Liver (tissue), 9 donors: ENCODE measurements around the gene DLK2. TPM values are rescaled to one million over a fixed set of nuclear protein-coding genes. Genes with fewer than 3 reads are reported as not detected.

ENCODE experiments used
- DNase-seq: peaks from one replicate; pipeline ENCODE4 v3.0.0-alpha.2; 2017; ENCODE audit warnings: low spot score
- H3K27ac ChIP-seq, 2 donors: one replicate each; pipeline ENCODE4 v1.7.0; 2013; ENCODE audit warnings: inconsistent platforms in 2 of 2, low read length in 2 of 2, control low read depth in 1 of 2, low read depth in 1 of 2, mild to moderate bottlenecking in 1 of 2
- H3K27me3 ChIP-seq, 4 donors: one replicate each; pipeline versions ENCODE4 v1.6.1 to v1.7.0; 2013; ENCODE audit warnings: low read length in 3 of 4, inconsistent platforms in 1 of 4, mild to moderate bottlenecking in 1 of 4, moderate library complexity in 1 of 4; ENCODE audit not compliant: control insufficient read depth in 4 of 4, insufficient read depth in 4 of 4
- H3K36me3 ChIP-seq, 4 donors: one replicate each; pipeline versions ENCODE4 v1.6.1 to v1.7.0; 2013; ENCODE audit warnings: low read length in 3 of 4, mild to moderate bottlenecking in 3 of 4, low read depth in 1 of 4, moderate library complexity in 1 of 4; ENCODE audit not compliant: control insufficient read depth in 4 of 4, insufficient read depth in 3 of 4
- H3K4me1 ChIP-seq, 4 donors: one replicate each; pipeline versions ENCODE4 v1.6.1 to v1.7.0; 2013; ENCODE audit warnings: low read length in 3 of 4, mild to moderate bottlenecking in 3 of 4, moderate library complexity in 1 of 4; ENCODE audit not compliant: control insufficient read depth in 4 of 4, insufficient read depth in 4 of 4
- H3K4me3 ChIP-seq, 3 donors: one replicate each; pipeline versions ENCODE4 v1.6.1 to v1.7.0; 2013; ENCODE audit warnings: low read length in 3 of 3, control low read depth in 1 of 3, low read depth in 1 of 3, mild to moderate bottlenecking in 1 of 3
- H3K9ac ChIP-seq, 2 donors: one replicate each; pipeline ENCODE4 v1.7.0; 2013; ENCODE audit warnings: low read length in 2 of 2, mild to moderate bottlenecking in 2 of 2, moderate library complexity in 2 of 2, control low read depth in 1 of 2, low read depth in 1 of 2
- H3K9me3 ChIP-seq, 4 donors: one replicate each; pipeline versions ENCODE4 v1.6.1 to v1.7.0; 2013; ENCODE audit warnings: low read length in 3 of 4; ENCODE audit not compliant: control insufficient read depth in 4 of 4
- EGR1 ChIP-seq, 2 donors: IDR thresholded peaks; 2 replicates each; pipeline ENCODE4 v1.6.1; 2016 to 2018; ENCODE audit warnings: antibody characterized with exemption in 2 of 2, low read depth in 2 of 2
- FOXA1 ChIP-seq: IDR thresholded peaks from 2 replicates; pipeline ENCODE4 v1.6.1; 2016; ENCODE audit warnings: antibody characterized with exemption
- FOXA2 ChIP-seq: IDR thresholded peaks from 2 replicates; pipeline ENCODE4 v1.6.1; 2016; ENCODE audit warnings: antibody characterized with exemption
- GABPA ChIP-seq, 2 donors: IDR thresholded peaks in 1 of 2; conservative IDR thresholded peaks in 1 of 2; 2 replicates each; pipeline ENCODE4 v1.6.1; 2016; ENCODE audit warnings: antibody characterized with exemption in 2 of 2, mild to moderate bottlenecking in 1 of 2, moderate library complexity in 1 of 2
- HNF4A ChIP-seq, 2 donors: conservative IDR thresholded peaks; 2 replicates each; pipeline ENCODE4 v1.6.1; 2016; ENCODE audit warnings: antibody characterized with exemption in 2 of 2, mild to moderate bottlenecking in 2 of 2
- HNF4G ChIP-seq: IDR thresholded peaks from 2 replicates; pipeline ENCODE4 v1.6.1; 2016; ENCODE audit warnings: antibody characterized with exemption
- JUND ChIP-seq, 2 donors: IDR thresholded peaks; 2 replicates each; pipeline ENCODE4 v1.6.1; 2016; ENCODE audit warnings: antibody characterized with exemption in 2 of 2
- NR2F2 ChIP-seq: IDR thresholded peaks from 2 replicates; pipeline ENCODE4 v1.6.1; 2016; ENCODE audit warnings: antibody characterized with exemption
- RAD21 ChIP-seq, 2 donors: IDR thresholded peaks; 2 replicates each; pipeline ENCODE4 v1.6.1; 2016; ENCODE audit warnings: antibody characterized with exemption in 2 of 2, mild to moderate bottlenecking in 2 of 2
- RXRA ChIP-seq, 2 donors: IDR thresholded peaks; 2 replicates each; pipeline ENCODE4 v1.6.1; 2017 to 2018; ENCODE audit warnings: antibody characterized with exemption in 2 of 2, mild to moderate bottlenecking in 1 of 2
- TAF1 ChIP-seq: conservative IDR thresholded peaks from 2 replicates; pipeline ENCODE4 v1.6.1; 2016; ENCODE audit warnings: antibody characterized with exemption, mild to moderate bottlenecking
- YY1 ChIP-seq: IDR thresholded peaks from 2 replicates; pipeline ENCODE4 v1.6.1; 2016; ENCODE audit warnings: antibody characterized with exemption, mild to moderate bottlenecking
- ZBTB33 ChIP-seq: IDR thresholded peaks from 2 replicates; pipeline ENCODE4 v1.6.1; 2016; ENCODE audit warnings: antibody characterized with exemption
- WGBS: extraction: QIAGEN DNeasy Blood & Tissue Kit; methylation state at CpG from one replicate; pipeline ENCODE4 v1.1.7; 2013; 5-methylcytosine and 5-hydroxymethylcytosine counted together
- polyA plus RNA-seq, 2 donors: library from polyadenylated mRNA; stranded (reverse) in 1 of 2; unstranded in 1 of 2; fragments of 200-250 nt in 1 of 2; fragments of >200 nt in 1 of 2; fragmentation: Nextera tagmentation in 1 of 2; extraction: Ambion mirVana in 1 of 2; gene quantifications; one replicate each; pipeline versions ENCODE4 v1.2.1 to v1.2.3, GENCODE V29; 2013 to 2015
- total RNA-seq, 2 donors: library from RNA; depleted of rRNA; stranded (reverse); fragments of >200 nt; gene quantifications; one replicate each; pipeline ENCODE4 v1.2.3, GENCODE V29; 2014
- TF ChIP-seq, protein P1 (sequence below): fragments of 150-350 bp; IDR thresholded peaks from 2 replicates; pipeline ENCODE4 v1.5.1; 2017; ENCODE audit warnings: improper control_type of control experiment, low read depth, low read length; ENCODE audit not compliant: missing input control
- TF ChIP-seq, protein P2 (sequence below): IDR thresholded peaks from 2 replicates; pipeline ENCODE4 v1.6.1; 2016; ENCODE audit warnings: antibody characterized with exemption
- TF ChIP-seq, protein P3 (sequence below): IDR thresholded peaks from 2 replicates; pipeline ENCODE4 v1.6.1; 2016; ENCODE audit warnings: antibody characterized with exemption, mild to moderate bottlenecking
- TF ChIP-seq, protein P4 (sequence below): IDR thresholded peaks from 2 replicates; pipeline ENCODE4 v1.6.1; 2016; ENCODE audit warnings: antibody characterized with exemption
- donor health status: healthy.
- donor health status: healthy.
- donor health status: healthy.
- donor health status: healthy.
- donor health status: healthy.

Gene DLK2
- total and polyA plus RNA-seq, 4 donors: 0.08 to 1.0 (median 0.08) TPM; not detected in 1

- DNase-seq: no peak
- Histone ChIP-seq H3K4me1 (no peaks in the 10 kb centered on the region), H3K4me3 (no peak overlapping the region), H3K9ac (no peak overlapping the region), H3K36me3 (peaks cover 25 to 80% (median 40%) of the 10 kb centered on the region in 4 donors), H3K9me3 (no peaks in the 10 kb centered on the region), H3K27ac (no peak overlapping the region), H3K27me3 (no peaks in the 10 kb centered on the region)
- TF ChIP-seq TAF1: no peak
- TF ChIP-seq, protein P1, sequence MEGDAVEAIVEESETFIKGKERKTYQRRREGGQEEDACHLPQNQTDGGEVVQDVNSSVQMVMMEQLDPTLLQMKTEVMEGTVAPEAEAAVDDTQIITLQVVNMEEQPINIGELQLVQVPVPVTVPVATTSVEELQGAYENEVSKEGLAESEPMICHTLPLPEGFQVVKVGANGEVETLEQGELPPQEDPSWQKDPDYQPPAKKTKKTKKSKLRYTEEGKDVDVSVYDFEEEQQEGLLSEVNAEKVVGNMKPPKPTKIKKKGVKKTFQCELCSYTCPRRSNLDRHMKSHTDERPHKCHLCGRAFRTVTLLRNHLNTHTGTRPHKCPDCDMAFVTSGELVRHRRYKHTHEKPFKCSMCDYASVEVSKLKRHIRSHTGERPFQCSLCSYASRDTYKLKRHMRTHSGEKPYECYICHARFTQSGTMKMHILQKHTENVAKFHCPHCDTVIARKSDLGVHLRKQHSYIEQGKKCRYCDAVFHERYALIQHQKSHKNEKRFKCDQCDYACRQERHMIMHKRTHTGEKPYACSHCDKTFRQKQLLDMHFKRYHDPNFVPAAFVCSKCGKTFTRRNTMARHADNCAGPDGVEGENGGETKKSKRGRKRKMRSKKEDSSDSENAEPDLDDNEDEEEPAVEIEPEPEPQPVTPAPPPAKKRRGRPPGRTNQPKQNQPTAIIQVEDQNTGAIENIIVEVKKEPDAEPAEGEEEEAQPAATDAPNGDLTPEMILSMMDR: no peak
- no peak for TF ChIP-seq RXRA (IDR thresholded peaks at IDR 0.05)
- TF ChIP-seq, protein P2, sequence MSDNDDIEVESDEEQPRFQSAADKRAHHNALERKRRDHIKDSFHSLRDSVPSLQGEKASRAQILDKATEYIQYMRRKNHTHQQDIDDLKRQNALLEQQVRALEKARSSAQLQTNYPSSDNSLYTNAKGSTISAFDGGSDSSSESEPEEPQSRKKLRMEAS: no peak
- TF ChIP-seq HNF4A (conservative IDR thresholded peaks at IDR 0.05): no peak
- no peak for TF ChIP-seq HNF4G
- no peak for TF ChIP-seq GABPA (IDR thresholded peaks at IDR 0.05 in 1 of 2, conservative IDR thresholded peaks at IDR 0.05 in 1 of 2)
- TF ChIP-seq, protein P3, sequence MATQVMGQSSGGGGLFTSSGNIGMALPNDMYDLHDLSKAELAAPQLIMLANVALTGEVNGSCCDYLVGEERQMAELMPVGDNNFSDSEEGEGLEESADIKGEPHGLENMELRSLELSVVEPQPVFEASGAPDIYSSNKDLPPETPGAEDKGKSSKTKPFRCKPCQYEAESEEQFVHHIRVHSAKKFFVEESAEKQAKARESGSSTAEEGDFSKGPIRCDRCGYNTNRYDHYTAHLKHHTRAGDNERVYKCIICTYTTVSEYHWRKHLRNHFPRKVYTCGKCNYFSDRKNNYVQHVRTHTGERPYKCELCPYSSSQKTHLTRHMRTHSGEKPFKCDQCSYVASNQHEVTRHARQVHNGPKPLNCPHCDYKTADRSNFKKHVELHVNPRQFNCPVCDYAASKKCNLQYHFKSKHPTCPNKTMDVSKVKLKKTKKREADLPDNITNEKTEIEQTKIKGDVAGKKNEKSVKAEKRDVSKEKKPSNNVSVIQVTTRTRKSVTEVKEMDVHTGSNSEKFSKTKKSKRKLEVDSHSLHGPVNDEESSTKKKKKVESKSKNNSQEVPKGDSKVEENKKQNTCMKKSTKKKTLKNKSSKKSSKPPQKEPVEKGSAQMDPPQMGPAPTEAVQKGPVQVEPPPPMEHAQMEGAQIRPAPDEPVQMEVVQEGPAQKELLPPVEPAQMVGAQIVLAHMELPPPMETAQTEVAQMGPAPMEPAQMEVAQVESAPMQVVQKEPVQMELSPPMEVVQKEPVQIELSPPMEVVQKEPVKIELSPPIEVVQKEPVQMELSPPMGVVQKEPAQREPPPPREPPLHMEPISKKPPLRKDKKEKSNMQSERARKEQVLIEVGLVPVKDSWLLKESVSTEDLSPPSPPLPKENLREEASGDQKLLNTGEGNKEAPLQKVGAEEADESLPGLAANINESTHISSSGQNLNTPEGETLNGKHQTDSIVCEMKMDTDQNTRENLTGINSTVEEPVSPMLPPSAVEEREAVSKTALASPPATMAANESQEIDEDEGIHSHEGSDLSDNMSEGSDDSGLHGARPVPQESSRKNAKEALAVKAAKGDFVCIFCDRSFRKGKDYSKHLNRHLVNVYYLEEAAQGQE: no peak
- TF ChIP-seq ZBTB33: no peak
- TF ChIP-seq NR2F2: no peak
- TF ChIP-seq RAD21 (IDR thresholded peaks at IDR 0.05): no peak
- no peak for TF ChIP-seq FOXA1
- no peak for TF ChIP-seq FOXA2
- no peak for TF ChIP-seq YY1
- TF ChIP-seq, protein P4, sequence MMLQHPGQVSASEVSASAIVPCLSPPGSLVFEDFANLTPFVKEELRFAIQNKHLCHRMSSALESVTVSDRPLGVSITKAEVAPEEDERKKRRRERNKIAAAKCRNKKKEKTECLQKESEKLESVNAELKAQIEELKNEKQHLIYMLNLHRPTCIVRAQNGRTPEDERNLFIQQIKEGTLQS: no peak
- WGBS: 95% methylated on average over 16 of the region's 16 CpGs
Measured at GRCh38 chr6:43445576-43445975, 9.8 kb downstream of the DLK2 start.

DNA sequence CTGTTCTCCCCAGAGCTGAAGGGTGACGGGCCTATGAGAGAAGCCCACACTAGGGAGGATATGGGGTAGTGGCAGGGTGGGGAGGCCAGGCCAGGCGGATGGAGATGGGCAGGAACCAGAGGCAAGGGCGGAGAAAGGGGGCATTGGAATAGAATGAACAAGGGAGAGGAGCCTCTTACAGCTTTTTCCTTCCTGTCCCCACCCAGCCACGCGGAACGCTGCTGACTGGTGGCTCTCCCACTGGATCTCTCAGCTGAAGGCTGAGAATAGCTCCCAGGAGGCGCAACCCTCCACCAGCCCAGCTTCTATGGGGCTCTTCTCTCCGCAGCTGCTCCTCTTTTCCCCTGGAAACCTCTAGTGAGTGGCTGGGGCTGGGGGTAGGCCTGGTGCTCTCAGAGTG is 10.8 kb downstream of the DLK2 start:
- Histone ChIP-seq H3K4me1 (no peaks in the 10 kb centered on the region), H3K36me3 (peaks cover 20 to 74% (median 35%) of the 10 kb centered on the region in 4 donors), H3K4me3 (no peak overlapping the region), H3K9me3 (no peaks in the 10 kb centered on the region), H3K9ac (no peak overlapping the region), H3K27me3 (no peaks in the 10 kb centered on the region), H3K27ac (no peak overlapping the region)
- no peak for DNase-seq
- WGBS: 97% methylated on average over 8 of the region's 8 CpGs
- no peak for TF ChIP-seq EGR1 (IDR thresholded peaks at IDR 0.05; ENCODE audit: low read depth in 2 of 2)
- TF ChIP-seq, protein P1: no peak
- TF ChIP-seq, protein P4: no peak
- TF ChIP-seq FOXA2: no peak
- TF ChIP-seq JUND (IDR thresholded peaks at IDR 0.05): no peak
- no peak for TF ChIP-seq RXRA (IDR thresholded peaks at IDR 0.05)
- no peak for TF ChIP-seq TAF1
- no peak for TF ChIP-seq RAD21 (IDR thresholded peaks at IDR 0.05)
- no peak for TF ChIP-seq FOXA1
